ENCODE results near the gene ZFAND2A. TPM values are rescaled to one million over a fixed set of nuclear protein-coding genes. Genes with fewer than 3 reads are reported as not detected.
"Not testable (repeated sequence)": the region's sequence is repeated elsewhere in the genome, so short reads cannot be mapped to it uniquely, and the experiment has no call there.

The ZFAND2A gene
- total and polyA plus RNA-seq, 2 donors (not counting 3 experiments of a cell fraction or from before 2014, with no cell fraction given), result 31.8 to 40.6 TPM

DNA sequence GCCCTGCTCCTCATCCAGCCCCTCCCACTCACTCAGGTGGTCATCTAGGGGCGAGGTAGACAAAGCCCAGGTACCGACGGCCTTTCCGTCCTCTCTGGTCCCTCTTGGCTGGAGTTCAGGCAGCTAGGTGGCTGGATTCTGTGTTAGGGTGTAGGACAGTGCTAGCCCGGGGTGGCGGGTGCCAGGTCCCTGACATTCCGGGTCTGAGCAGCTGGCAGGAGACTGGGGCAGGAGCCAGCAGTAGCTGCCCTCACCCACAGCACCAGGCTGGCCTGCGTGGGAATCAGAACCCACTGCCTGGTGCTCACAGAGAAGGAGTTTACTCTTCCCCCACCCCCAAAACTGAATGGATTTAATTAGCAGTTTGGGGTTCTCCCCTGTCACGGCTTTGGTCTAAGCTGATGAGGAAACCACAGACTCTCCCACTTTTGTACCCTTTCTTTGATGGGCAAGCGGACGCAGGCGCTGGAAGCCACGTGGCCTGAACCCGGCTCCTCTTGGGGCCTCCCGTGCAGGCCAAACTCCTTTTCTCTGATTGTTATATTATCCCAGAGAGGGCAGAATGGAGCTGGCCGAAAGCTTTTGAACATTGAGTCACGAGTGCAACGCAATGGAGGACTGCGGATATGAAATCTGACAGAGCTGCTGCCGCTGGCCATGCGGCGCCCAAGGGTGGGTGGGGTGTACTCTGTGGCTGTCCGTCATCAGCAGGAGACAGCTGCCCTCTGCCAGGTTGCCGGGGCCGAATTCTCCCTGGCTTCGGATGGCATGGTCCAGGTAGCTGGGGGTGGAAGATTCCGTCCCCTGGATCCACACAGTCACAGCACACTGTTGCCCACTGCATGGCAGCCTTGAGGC is 12.9 kb upstream of the ZFAND2A start:
- no TSS peak for BruUV-seq (replicated peaks)
- Histone ChIP-seq H3K27ac (ENCODE audit: insufficient read depth, low read depth, low read length) (no peak overlapping the region), H3K4me1 (ENCODE audit: control insufficient read depth, extremely low read depth, insufficient read depth, low read length) (peaks cover 14% of the 10 kb centered on the region), H3K36me3 (ENCODE audit: control insufficient read depth in 2 of 2, extremely low read depth in 1 of 2, insufficient read depth in 2 of 2, low read length in 2 of 2) (no peaks in the 10 kb centered on the region), H4K20me1 (replicated peaks; ENCODE audit: control insufficient read depth, extremely low read depth, insufficient read depth, low read length) (no peaks in the 10 kb centered on the region), H3K9ac (replicated peaks; ENCODE audit: extremely low read depth, insufficient read depth, low read length) (no peak overlapping the region), H3K9me1 (replicated peaks; ENCODE audit: control insufficient read depth, extremely low read depth, insufficient read depth, low read length) (no peaks in the 10 kb centered on the region), H3K79me2 (ENCODE audit: control insufficient read depth, insufficient read depth, low read length) (no peaks in the 10 kb centered on the region), H2AFZ (ENCODE audit: low read depth, low read length) (no peak overlapping the region), H3K4me2 (ENCODE audit: insufficient read depth, low read length) (no peak overlapping the region), H3K4me3 (replicated peaks in 1 of 3; ENCODE audit: insufficient read depth in 1 of 3, low read depth in 1 of 3, low read length in 3 of 3) (no peak overlapping the region), H3K27me3 (ENCODE audit: control insufficient read depth in 2 of 2, insufficient read depth in 2 of 2, low read length in 2 of 2) (no peaks in the 10 kb centered on the region), H3K9me3 (replicated peaks; ENCODE audit: control insufficient read depth, insufficient read depth, low read length) (no peaks in the 10 kb centered on the region)
- FAIRE-seq (no peak), DNase-seq (ENCODE audit: low read depth, low spot score) (no peak)
- POLR2A ChIA-PET, result no interaction called here
- no peak for TF ChIP-seq EZH2 (IDR thresholded peaks at IDR 0.05; ENCODE audit: borderline replicate concordance, low read depth, low read length, severe bottlenecking)
- TF ChIP-seq MYC (IDR thresholded peaks at IDR 0.05; ENCODE audit: low read depth, low read length), result no peak
- no peak for TF ChIP-seq GATA2 (IDR thresholded peaks at IDR 0.05; ENCODE audit: insufficient read depth, insufficient read length, low read depth, low read length)
- TF ChIP-seq JUN (IDR thresholded peaks at IDR 0.05; ENCODE audit: borderline replicate concordance, insufficient read depth, insufficient read length, low read depth), result no peak
- TF ChIP-seq POLR2A (IDR thresholded peaks at IDR 0.05; ENCODE audit: low read depth, low read length), result no peak
- no peak for TF ChIP-seq POLR2AphosphoS5 (IDR thresholded peaks at IDR 0.05; ENCODE audit: insufficient read depth, low read depth, low read length)
- TF ChIP-seq FOS (IDR thresholded peaks at IDR 0.05; ENCODE audit: borderline replicate concordance, insufficient read depth, low read length), result no peak
- TF ChIP-seq, protein P1, sequence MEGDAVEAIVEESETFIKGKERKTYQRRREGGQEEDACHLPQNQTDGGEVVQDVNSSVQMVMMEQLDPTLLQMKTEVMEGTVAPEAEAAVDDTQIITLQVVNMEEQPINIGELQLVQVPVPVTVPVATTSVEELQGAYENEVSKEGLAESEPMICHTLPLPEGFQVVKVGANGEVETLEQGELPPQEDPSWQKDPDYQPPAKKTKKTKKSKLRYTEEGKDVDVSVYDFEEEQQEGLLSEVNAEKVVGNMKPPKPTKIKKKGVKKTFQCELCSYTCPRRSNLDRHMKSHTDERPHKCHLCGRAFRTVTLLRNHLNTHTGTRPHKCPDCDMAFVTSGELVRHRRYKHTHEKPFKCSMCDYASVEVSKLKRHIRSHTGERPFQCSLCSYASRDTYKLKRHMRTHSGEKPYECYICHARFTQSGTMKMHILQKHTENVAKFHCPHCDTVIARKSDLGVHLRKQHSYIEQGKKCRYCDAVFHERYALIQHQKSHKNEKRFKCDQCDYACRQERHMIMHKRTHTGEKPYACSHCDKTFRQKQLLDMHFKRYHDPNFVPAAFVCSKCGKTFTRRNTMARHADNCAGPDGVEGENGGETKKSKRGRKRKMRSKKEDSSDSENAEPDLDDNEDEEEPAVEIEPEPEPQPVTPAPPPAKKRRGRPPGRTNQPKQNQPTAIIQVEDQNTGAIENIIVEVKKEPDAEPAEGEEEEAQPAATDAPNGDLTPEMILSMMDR (IDR thresholded peaks at IDR 0.05; ENCODE audit: extremely low read depth in 1 of 2, insufficient read depth in 1 of 2, low read depth in 1 of 2, low read length in 2 of 2), result no peak
- TF ChIP-seq, protein P2, sequence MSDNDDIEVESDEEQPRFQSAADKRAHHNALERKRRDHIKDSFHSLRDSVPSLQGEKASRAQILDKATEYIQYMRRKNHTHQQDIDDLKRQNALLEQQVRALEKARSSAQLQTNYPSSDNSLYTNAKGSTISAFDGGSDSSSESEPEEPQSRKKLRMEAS (IDR thresholded peaks at IDR 0.05; ENCODE audit: insufficient read depth, insufficient read length), result no peak
- dilution Hi-C loops (cut with MboI; ENCODE audit: extremely low pct_ligation_motif_present, low sequenced_read_pairs) (no loop called here), intact Hi-C loops (cut with micrococcal nuclease) (no loop called here)
- CTCF ChIA-PET, result interaction anchor here (0.6 to 2.0 kb wide), 7 partner anchors 10 to 180 kb away, joined by 3 to 8 read pairs (median 4); partner anchors contain the start of gene ZFAND2A

DNA sequence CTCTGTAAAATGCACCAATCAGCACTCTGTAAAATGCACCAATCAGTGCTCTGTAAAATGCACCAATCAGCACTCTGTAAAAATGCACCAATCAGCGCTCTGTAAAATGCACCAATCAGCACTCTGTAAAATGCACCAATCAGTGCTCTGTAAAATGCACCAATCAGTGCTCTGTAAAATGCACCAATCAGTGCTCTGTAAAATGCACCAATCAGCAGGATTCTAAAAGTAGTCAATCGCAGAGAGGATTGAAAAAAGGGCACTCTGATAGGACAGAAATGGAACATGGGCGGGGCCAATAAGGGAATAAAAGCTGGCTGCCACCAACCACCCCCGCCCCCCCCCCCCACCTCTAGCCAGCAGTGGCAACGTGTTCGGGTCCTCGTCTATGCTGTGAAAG is 11.5 kb upstream of the ZFAND2A start:
- H3K9me3 ChIP-seq (replicated peaks; ENCODE audit: control insufficient read depth, insufficient read depth, low read length); H3K36me3 ChIP-seq (ENCODE audit: control insufficient read depth in 2 of 2, extremely low read depth in 1 of 2, insufficient read depth in 2 of 2, low read length in 2 of 2); FAIRE-seq; H4K20me1 ChIP-seq (replicated peaks; ENCODE audit: control insufficient read depth, extremely low read depth, insufficient read depth, low read length); H3K9me1 ChIP-seq (replicated peaks; ENCODE audit: control insufficient read depth, extremely low read depth, insufficient read depth, low read length); BruUV-seq (replicated peaks); H3K4me3 ChIP-seq (replicated peaks in 1 of 3; ENCODE audit: insufficient read depth in 1 of 3, low read depth in 1 of 3, low read length in 3 of 3); intact Hi-C loops (cut with micrococcal nuclease); H3K27ac ChIP-seq (ENCODE audit: insufficient read depth, low read depth, low read length); dilution Hi-C loops (cut with MboI; ENCODE audit: extremely low pct_ligation_motif_present, low sequenced_read_pairs); POLR2A ChIA-PET; H3K27me3 ChIP-seq (ENCODE audit: control insufficient read depth in 2 of 2, insufficient read depth in 2 of 2, low read length in 2 of 2); H3K4me2 ChIP-seq (ENCODE audit: insufficient read depth, low read length); H3K79me2 ChIP-seq (ENCODE audit: control insufficient read depth, insufficient read depth, low read length); H3K9ac ChIP-seq (replicated peaks; ENCODE audit: extremely low read depth, insufficient read depth, low read length); H2AFZ ChIP-seq (ENCODE audit: low read depth, low read length); DNase-seq (ENCODE audit: low read depth, low spot score): not testable (repeated sequence)
- H3K4me1 ChIP-seq (ENCODE audit: control insufficient read depth, extremely low read depth, insufficient read depth, low read length), result peaks cover 11% of the 10 kb centered on the region
- CTCF ChIA-PET, result interaction anchor here (1.8 kb wide), 1 partner anchor 12 kb away, joined by 6 read pairs; no protein-coding TSS in a partner anchor
